K562 (cell line): ENCODE results near the gene DCXR. TPM values are rescaled to one million over a fixed set of nuclear protein-coding genes. Genes with fewer than 3 reads are reported as not detected.
A peak's percentile ranks its signal among the peaks of the same experiment; 100 is the strongest.

ENCODE experiments used
- BHLHE40 ChIP-seq: IDR thresholded peaks from 2 replicates; pipeline ENCODE4 v1.6.1; 2011; ENCODE audit warnings: low read length, improper control_type of control experiment
- EHMT2 ChIP-seq: fragments of 450-650 bp; IDR thresholded peaks from 2 replicates; pipeline ENCODE4 v1.6.1; 2018; ENCODE audit warnings: antibody characterized with exemption
- ERF ChIP-seq: fragments of 450-650 bp; formaldehyde crosslinking; IDR thresholded peaks from 2 replicates; pipeline ENCODE4 v1.4.0; 2020; ENCODE audit warnings: mild to moderate bottlenecking, mixed read lengths
- FOXP1 ChIP-seq: sonication (generic); formaldehyde crosslinking; IDR thresholded peaks from 2 replicates; pipeline ENCODE4 v1.8.0; 2022; ENCODE audit warnings: mild to moderate bottlenecking, missing genetic modification reagents
- HNRNPUL1 ChIP-seq: fragments of 200-400 bp; formaldehyde crosslinking; IDR thresholded peaks from 2 replicates; pipeline ENCODE4 v1.6.1; 2017; ENCODE audit warnings: low read length
- JUNB ChIP-seq: fragments of 450-650 bp; formaldehyde crosslinking; conservative IDR thresholded peaks from 2 replicates; pipeline ENCODE4 v1.4.0; 2020; ENCODE audit warnings: mild to moderate bottlenecking
- LEF1 ChIP-seq: fragments of 450-650 bp; IDR thresholded peaks from 2 replicates; pipeline ENCODE4 v1.6.1; 2016; ENCODE audit warnings: mild to moderate bottlenecking
- MYC ChIP-seq, 2 experiments: fragments of 250-450 bp in 1 of 2; sonication (Bioruptor Pico) in 1 of 2; IDR thresholded peaks; 2 replicates each; pipeline versions ENCODE4 v1.5.1 to v1.6.1; 2012 to 2021; ENCODE audit warnings: low read depth in 2 of 2, borderline replicate concordance in 1 of 2, improper control_type of control experiment in 1 of 2, low read length in 1 of 2, mild to moderate bottlenecking in 1 of 2, moderate library complexity in 1 of 2
- NUFIP1 ChIP-seq: fragments of 450-650 bp; IDR thresholded peaks from 2 replicates; pipeline ENCODE4 v1.6.1; 2018; ENCODE audit not compliant: partially characterized antibody
- TCFL5 ChIP-seq: fragments of 250-450 bp; sonication (Bioruptor Pico); conservative IDR thresholded peaks from 2 replicates; pipeline ENCODE4 v1.6.1; 2021; ENCODE audit warnings: mild to moderate bottlenecking, moderate library complexity, matching md5 sums
- ZNF263 ChIP-seq: sonication (generic); formaldehyde crosslinking; IDR thresholded peaks from 2 replicates; pipeline ENCODE4 v1.8.0; 2022; ENCODE audit warnings: mild to moderate bottlenecking, missing genetic modification reagents, borderline replicate concordance
- polyA plus RNA-seq, 8 experiments: library from polyadenylated mRNA; depleted of rRNA in 4 of 8; stranded (reverse) in 5 of 8; unstranded in 3 of 8; fragments of >200 nt; fragmentation: Nextera tagmentation in 2 of 8; fragmentation: Illumina TruSeq in 1 of 8; extraction: Ambion mirVana in 2 of 8; extraction: Trizol in 1 of 8; gene quantifications; 2 replicates each; pipeline versions ENCODE4 v1.2.1 to v1.2.3, GENCODE V29; 2011 to 2014; ENCODE audit warnings: inconsistent platforms in 1 of 8, missing spikeins in 1 of 8
- total RNA-seq, 7 experiments: library from RNA; depleted of rRNA in 6 of 7; stranded (reverse); fragments of >200 nt in 6 of 7; fragmentation: Illumina TruSeq in 2 of 7; extraction: Trizol in 2 of 7; gene quantifications; 2 replicates each; pipeline versions ENCODE4 v1.2.1 to v1.2.3, GENCODE V29; 2011 to 2021; ENCODE audit warnings: low replicate concordance in 1 of 7
- TF ChIP-seq, protein P1 (sequence below): fragments of 450-650 bp; conservative IDR thresholded peaks from 2 replicates; pipeline ENCODE4 v1.6.1; 2016; ENCODE audit warnings: missing genetic modification characterization, low read depth, mild to moderate bottlenecking, control low read depth, missing compliant biosample characterization
- TF ChIP-seq, protein P2 (sequence below): sonication (generic); formaldehyde crosslinking; IDR thresholded peaks from 2 replicates; pipeline ENCODE4 v1.8.1; 2023; ENCODE audit warnings: mild to moderate bottlenecking, missing genetic modification reagents, moderate library complexity
- TF ChIP-seq, protein P3 (sequence below), 2 experiments: IDR thresholded peaks; 2 replicates each; pipeline ENCODE4 v1.6.1; 2012; ENCODE audit warnings: improper control_type of control experiment in 2 of 2, low read depth in 2 of 2, low read length in 2 of 2, borderline replicate concordance in 1 of 2
- TF ChIP-seq, protein P4 (sequence below): fragments of 250-450 bp; sonication (Bioruptor Pico); IDR thresholded peaks from 2 replicates; pipeline ENCODE4 v1.4.0; 2020
- TF ChIP-seq, protein P5 (sequence below): fragments of 450-650 bp; IDR thresholded peaks from 2 replicates; pipeline ENCODE4 v1.6.1; 2016; ENCODE audit warnings: low read depth, mild to moderate bottlenecking, moderate library complexity

The DCXR gene
- total and polyA plus RNA-seq, 9 of the 15 experiments (the other 6 are each of a cell fraction or from before 2014, with no cell fraction given), result 21.3 to 274 (median 156) TPM

DNA sequence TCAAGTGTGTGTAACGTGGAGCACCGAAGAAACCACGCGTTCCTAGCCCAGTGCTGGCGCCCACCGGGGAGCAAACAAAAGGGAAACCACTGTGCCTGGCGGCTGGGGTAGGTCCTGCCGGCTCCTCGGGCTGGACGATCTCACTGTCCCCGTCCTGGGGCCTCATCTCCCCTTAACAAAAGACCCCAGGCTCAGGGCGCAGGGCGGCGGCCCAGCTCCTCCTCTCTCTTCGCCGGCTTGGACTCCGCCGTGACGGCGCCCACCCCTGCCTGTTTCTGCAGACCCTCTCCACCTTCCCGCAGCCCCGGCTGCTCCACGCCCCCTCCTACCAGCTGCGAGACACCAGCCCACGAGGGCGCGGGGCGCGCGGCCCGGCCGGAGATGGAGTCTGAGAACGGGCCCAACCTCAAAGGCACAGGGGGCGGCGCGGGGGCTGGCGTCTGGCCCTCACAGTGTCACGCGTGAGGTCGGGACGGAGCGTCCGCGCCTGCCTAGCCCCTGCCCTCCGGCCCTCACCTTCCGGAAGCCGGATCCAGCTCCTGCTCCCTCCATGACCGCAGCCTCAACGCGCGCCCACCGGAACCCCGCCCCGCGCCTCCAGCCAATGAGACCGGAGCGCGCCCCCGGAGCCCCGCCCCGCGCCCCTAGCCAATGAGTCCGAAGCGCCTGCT, 15.1 kb downstream of the DCXR start, which contains the start of gene CENPX (continued):
- TF ChIP-seq, protein P1, sequence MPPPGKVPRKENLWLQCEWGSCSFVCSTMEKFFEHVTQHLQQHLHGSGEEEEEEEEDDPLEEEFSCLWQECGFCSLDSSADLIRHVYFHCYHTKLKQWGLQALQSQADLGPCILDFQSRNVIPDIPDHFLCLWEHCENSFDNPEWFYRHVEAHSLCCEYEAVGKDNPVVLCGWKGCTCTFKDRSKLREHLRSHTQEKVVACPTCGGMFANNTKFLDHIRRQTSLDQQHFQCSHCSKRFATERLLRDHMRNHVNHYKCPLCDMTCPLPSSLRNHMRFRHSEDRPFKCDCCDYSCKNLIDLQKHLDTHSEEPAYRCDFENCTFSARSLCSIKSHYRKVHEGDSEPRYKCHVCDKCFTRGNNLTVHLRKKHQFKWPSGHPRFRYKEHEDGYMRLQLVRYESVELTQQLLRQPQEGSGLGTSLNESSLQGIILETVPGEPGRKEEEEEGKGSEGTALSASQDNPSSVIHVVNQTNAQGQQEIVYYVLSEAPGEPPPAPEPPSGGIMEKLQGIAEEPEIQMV, result no peak
- TF ChIP-seq HNRNPUL1, result no peak
- TF ChIP-seq, protein P2, sequence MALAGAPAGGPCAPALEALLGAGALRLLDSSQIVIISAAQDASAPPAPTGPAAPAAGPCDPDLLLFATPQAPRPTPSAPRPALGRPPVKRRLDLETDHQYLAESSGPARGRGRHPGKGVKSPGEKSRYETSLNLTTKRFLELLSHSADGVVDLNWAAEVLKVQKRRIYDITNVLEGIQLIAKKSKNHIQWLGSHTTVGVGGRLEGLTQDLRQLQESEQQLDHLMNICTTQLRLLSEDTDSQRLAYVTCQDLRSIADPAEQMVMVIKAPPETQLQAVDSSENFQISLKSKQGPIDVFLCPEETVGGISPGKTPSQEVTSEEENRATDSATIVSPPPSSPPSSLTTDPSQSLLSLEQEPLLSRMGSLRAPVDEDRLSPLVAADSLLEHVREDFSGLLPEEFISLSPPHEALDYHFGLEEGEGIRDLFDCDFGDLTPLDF, result no peak
- TF ChIP-seq, protein P3, sequence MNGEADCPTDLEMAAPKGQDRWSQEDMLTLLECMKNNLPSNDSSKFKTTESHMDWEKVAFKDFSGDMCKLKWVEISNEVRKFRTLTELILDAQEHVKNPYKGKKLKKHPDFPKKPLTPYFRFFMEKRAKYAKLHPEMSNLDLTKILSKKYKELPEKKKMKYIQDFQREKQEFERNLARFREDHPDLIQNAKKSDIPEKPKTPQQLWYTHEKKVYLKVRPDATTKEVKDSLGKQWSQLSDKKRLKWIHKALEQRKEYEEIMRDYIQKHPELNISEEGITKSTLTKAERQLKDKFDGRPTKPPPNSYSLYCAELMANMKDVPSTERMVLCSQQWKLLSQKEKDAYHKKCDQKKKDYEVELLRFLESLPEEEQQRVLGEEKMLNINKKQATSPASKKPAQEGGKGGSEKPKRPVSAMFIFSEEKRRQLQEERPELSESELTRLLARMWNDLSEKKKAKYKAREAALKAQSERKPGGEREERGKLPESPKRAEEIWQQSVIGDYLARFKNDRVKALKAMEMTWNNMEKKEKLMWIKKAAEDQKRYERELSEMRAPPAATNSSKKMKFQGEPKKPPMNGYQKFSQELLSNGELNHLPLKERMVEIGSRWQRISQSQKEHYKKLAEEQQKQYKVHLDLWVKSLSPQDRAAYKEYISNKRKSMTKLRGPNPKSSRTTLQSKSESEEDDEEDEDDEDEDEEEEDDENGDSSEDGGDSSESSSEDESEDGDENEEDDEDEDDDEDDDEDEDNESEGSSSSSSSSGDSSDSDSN (IDR thresholded peaks at IDR 0.05; ENCODE audit: borderline replicate concordance in 1 of 2, low read depth in 2 of 2, low read length in 2 of 2), result no peak
- no peak for TF ChIP-seq ERF
- TF ChIP-seq, protein P4, sequence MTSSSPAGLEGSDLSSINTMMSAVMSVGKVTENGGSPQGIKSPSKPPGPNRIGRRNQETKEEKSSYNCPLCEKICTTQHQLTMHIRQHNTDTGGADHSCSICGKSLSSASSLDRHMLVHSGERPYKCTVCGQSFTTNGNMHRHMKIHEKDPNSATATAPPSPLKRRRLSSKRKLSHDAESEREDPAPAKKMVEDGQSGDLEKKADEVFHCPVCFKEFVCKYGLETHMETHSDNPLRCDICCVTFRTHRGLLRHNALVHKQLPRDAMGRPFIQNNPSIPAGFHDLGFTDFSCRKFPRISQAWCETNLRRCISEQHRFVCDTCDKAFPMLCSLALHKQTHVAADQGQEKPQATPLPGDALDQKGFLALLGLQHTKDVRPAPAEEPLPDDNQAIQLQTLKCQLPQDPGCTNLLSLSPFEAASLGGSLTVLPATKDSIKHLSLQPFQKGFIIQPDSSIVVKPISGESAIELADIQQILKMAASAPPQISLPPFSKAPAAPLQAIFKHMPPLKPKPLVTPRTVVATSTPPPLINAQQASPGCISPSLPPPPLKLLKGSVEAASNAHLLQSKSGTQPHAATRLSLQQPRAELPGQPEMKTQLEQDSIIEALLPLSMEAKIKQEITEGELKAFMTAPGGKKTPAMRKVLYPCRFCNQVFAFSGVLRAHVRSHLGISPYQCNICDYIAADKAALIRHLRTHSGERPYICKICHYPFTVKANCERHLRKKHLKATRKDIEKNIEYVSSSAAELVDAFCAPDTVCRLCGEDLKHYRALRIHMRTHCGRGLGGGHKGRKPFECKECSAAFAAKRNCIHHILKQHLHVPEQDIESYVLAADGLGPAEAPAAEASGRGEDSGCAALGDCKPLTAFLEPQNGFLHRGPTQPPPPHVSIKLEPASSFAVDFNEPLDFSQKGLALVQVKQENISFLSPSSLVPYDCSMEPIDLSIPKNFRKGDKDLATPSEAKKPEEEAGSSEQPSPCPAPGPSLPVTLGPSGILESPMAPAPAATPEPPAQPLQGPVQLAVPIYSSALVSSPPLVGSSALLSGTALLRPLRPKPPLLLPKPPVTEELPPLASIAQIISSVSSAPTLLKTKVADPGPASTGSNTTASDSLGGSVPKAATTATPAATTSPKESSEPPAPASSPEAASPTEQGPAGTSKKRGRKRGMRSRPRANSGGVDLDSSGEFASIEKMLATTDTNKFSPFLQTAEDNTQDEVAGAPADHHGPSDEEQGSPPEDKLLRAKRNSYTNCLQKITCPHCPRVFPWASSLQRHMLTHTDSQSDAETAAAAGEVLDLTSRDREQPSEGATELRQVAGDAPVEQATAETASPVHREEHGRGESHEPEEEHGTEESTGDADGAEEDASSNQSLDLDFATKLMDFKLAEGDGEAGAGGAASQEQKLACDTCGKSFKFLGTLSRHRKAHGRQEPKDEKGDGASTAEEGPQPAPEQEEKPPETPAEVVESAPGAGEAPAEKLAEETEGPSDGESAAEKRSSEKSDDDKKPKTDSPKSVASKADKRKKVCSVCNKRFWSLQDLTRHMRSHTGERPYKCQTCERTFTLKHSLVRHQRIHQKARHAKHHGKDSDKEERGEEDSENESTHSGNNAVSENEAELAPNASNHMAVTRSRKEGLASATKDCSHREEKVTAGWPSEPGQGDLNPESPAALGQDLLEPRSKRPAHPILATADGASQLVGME (CRISPR knock-in tag), result no peak
- no peak for TF ChIP-seq LEF1
- peak; percentile 14; the same call in 1 of the 2 replicates for TF ChIP-seq FOXP1 (CRISPR knock-in tag)
- no peak for TF ChIP-seq EHMT2
- TF ChIP-seq BHLHE40, result no peak; the same call in 1 of the 2 replicates
- no peak for TF ChIP-seq JUNB (CRISPR knock-in tag)
- no peak for TF ChIP-seq TCFL5
- TF ChIP-seq, protein P5, sequence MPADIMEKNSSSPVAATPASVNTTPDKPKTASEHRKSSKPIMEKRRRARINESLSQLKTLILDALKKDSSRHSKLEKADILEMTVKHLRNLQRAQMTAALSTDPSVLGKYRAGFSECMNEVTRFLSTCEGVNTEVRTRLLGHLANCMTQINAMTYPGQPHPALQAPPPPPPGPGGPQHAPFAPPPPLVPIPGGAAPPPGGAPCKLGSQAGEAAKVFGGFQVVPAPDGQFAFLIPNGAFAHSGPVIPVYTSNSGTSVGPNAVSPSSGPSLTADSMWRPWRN, result no peak
- TF ChIP-seq NUFIP1, result no peak
- TF ChIP-seq ZNF263 (CRISPR knock-in tag), result no peak
- no peak for TF ChIP-seq MYC (IDR thresholded peaks at IDR 0.05; ENCODE audit: low read depth, low read length)
- TF ChIP-seq MYC (CRISPR knock-in tag; IDR thresholded peaks at IDR 0.05; ENCODE audit: borderline replicate concordance, low read depth), result peak; percentile 71; the same call in 1 of the 2 replicates
